K562 (cell line): ENCODE results near the gene NF1. TPM values are rescaled to one million over a fixed set of nuclear protein-coding genes. Genes with fewer than 3 reads are reported as not detected.

Experiments used
- ATAC-seq: fragments of 200-7000 bp; cut with Tn5 transposase; 3 replicates; pipeline ENCODE4 v1.9.1; 2020; ENCODE audit warnings: moderate library complexity
- BruUV-seq: library from RNA; stranded (reverse); fragments of 400-500 nt; replicated peaks from 2 replicates; lab custom pipeline; 2021; lab: Mats Ljungman, UMichigan
- CTCF ChIA-PET: fragments of 300-600 bp; formaldehyde crosslinking; extraction: SDS; loops from one replicate; lab custom pipeline; 2021; ENCODE audit warnings: low intra/inter-chr PET ratio; lab: Yijun Ruan, JAX
- POLR2A ChIA-PET: fragments of 300-600, 350-650 bp; sonication (Branson Sonifier 250); formaldehyde crosslinking; extraction: SDS; loops from one replicate; lab custom pipeline; 2021; ENCODE audit warnings: antibody characterized with exemption, inconsistent platforms; lab: Yijun Ruan, JAX
- DNase-seq, 4 experiments: peaks; one replicate each; pipeline versions ENCODE4 v3.0.0 to v3.0.0-alpha.2; 2011 to 2018; ENCODE audit warnings: low spot score in 3 of 4, mixed read lengths in 3 of 4; ENCODE audit errors: extremely low read depth in 1 of 4
- FAIRE-seq: peaks from 2 replicates; lab custom pipeline; 2011; peaks lifted over from hg19 to GRCh38; lab: Jason Lieb, UNC
- H2AFZ ChIP-seq: 2 replicates; pipeline ENCODE4 v1.6.0; 2011; ENCODE audit warnings: low read depth, low read length, control low read depth, inconsistent platforms
- H3K27ac ChIP-seq: fragments of 200-600 bp; 3 replicates; pipeline ENCODE4 v1.8.0; 2011; ENCODE audit warnings: low read depth, mild to moderate bottlenecking, control low read depth, inconsistent platforms, low read length, moderate library complexity, mixed read lengths; ENCODE audit errors: extremely low read depth
- H3K27me3 ChIP-seq, 2 experiments: fragments of 300-600 bp in 1 of 2; 2 replicates in 1 of 2; 3 replicates in 1 of 2; pipeline versions ENCODE4 v1.6.0 to v1.8.0; 2011; ENCODE audit warnings: inconsistent platforms in 2 of 2, low read length in 2 of 2, mild to moderate bottlenecking in 1 of 2, mixed read lengths in 1 of 2, moderate library complexity in 1 of 2; ENCODE audit not compliant: control insufficient read depth in 2 of 2, insufficient read depth in 2 of 2
- H3K36me3 ChIP-seq: fragments of 300-600 bp; 3 replicates; pipeline ENCODE4 v1.8.0; 2011; ENCODE audit warnings: mild to moderate bottlenecking, low read length, inconsistent platforms; ENCODE audit not compliant: control insufficient read depth, insufficient read depth
- H3K4me1 ChIP-seq, 2 experiments: fragments of 200-600 bp in 1 of 2; replicated peaks in 1 of 2; 2 replicates in 1 of 2; 3 replicates in 1 of 2; pipeline versions ENCODE4 v1.5.1 to v1.8.0; 2011; ENCODE audit warnings: inconsistent platforms in 2 of 2, low read length in 2 of 2, mild to moderate bottlenecking in 1 of 2, mixed read lengths in 1 of 2, moderate library complexity in 1 of 2; ENCODE audit not compliant: control insufficient read depth in 2 of 2, insufficient read depth in 2 of 2
- H3K4me2 ChIP-seq: 2 replicates; pipeline ENCODE4 v1.6.1; 2011; ENCODE audit warnings: low read length, control low read depth, inconsistent platforms, mixed read lengths; ENCODE audit not compliant: insufficient read depth
- H3K4me3 ChIP-seq: fragments of 200-600 bp; sonication (generic), shearing (Covaris generic); 2 replicates; pipeline ENCODE4 v1.5.1; 2016; ENCODE audit warnings: control low read depth, inconsistent platforms
- H3K79me2 ChIP-seq: fragments of 200-600 bp; 3 replicates; pipeline ENCODE4 v1.8.0; 2011; ENCODE audit warnings: low read length, inconsistent platforms; ENCODE audit not compliant: control insufficient read depth, insufficient read depth
- H3K9ac ChIP-seq, 2 experiments: 2 replicates each; pipeline versions ENCODE4 v1.6.0 to v1.6.1; 2011; ENCODE audit warnings: low read depth in 2 of 2, low read length in 2 of 2, control low read depth in 1 of 2, inconsistent platforms in 1 of 2, mild to moderate bottlenecking in 1 of 2, mixed read lengths in 1 of 2; ENCODE audit not compliant: insufficient read depth in 1 of 2
- H3K9me1 ChIP-seq: one replicate; pipeline ENCODE4 v1.6.0; 2011; ENCODE audit warnings: inconsistent platforms, mild to moderate bottlenecking, low read length, moderate library complexity; ENCODE audit not compliant: control insufficient read depth, insufficient read depth
- H3K9me3 ChIP-seq: replicated peaks from 2 replicates; pipeline ENCODE4 v1.5.1; 2011; ENCODE audit warnings: low read depth, low read length, inconsistent platforms; ENCODE audit not compliant: control insufficient read depth, insufficient read depth
- H4K20me1 ChIP-seq: replicated peaks from 2 replicates; pipeline ENCODE4 v1.6.1; 2011; ENCODE audit warnings: low read length, inconsistent platforms, mixed read lengths; ENCODE audit not compliant: control insufficient read depth, insufficient read depth
- CBX3 ChIP-seq, 2 experiments: IDR thresholded peaks; 1 replicate in 1 of 2; 2 replicates in 1 of 2; pipeline ENCODE4 v1.6.1; 2012; ENCODE audit warnings: inconsistent platforms in 2 of 2, low read length in 2 of 2, borderline replicate concordance in 1 of 2, control low read depth in 1 of 2
- MEIS2 ChIP-seq: fragments of 450-650 bp; IDR thresholded peaks from 2 replicates; pipeline ENCODE4 v1.6.1; 2014; ENCODE audit warnings: mild to moderate bottlenecking; ENCODE audit not compliant: partially characterized antibody
- NBN ChIP-seq: fragments of 450-650 bp; IDR thresholded peaks from 2 replicates; pipeline ENCODE4 v1.6.1; 2016; ENCODE audit warnings: low read depth, mild to moderate bottlenecking
- NFIX ChIP-seq: fragments of 250-450 bp; sonication (Bioruptor Pico); IDR thresholded peaks from 2 replicates; pipeline ENCODE4 v1.4.0; 2020; ENCODE audit warnings: low read depth, mild to moderate bottlenecking, moderate library complexity
- PPARD ChIP-seq: fragments of 250-450 bp; sonication (Bioruptor Pico); IDR thresholded peaks from 2 replicates; pipeline ENCODE4 v1.8.0; 2022; ENCODE audit warnings: inconsistent platforms, mild to moderate bottlenecking, moderate library complexity
- STAT5A ChIP-seq: IDR thresholded peaks from 2 replicates; pipeline ENCODE4 v1.6.1; 2012; ENCODE audit warnings: low read length, inconsistent platforms, borderline replicate concordance
- WGBS: fragments of 100-300 bp; shearing (Covaris generic); methylation state at CpG from one replicate; pipeline ENCODE4 v1.1.6; 2016; ENCODE audit warnings: low coverage, mixed read lengths; ENCODE audit not compliant: insufficient coverage; ENCODE audit errors: missing lambda C conversion rate; 5-methylcytosine and 5-hydroxymethylcytosine counted together
- in situ Hi-C: fragments of 300-500 bp; cut with MboI; formaldehyde crosslinking; loops from 4 replicates; pipeline ENCODE4 v1.15.0; 2018; ENCODE audit warnings: inconsistent platforms, mixed read lengths
- intact Hi-C: fragments of 100-400 bp; cut with micrococcal nuclease; formaldehyde crosslinking; loops from 2 replicates; pipeline ENCODE4 v1.14.2; 2022
- polyA plus RNA-seq, 8 experiments: library from polyadenylated mRNA; depleted of rRNA in 4 of 8; stranded (reverse) in 5 of 8; unstranded in 3 of 8; fragments of >200 nt; fragmentation: Nextera tagmentation in 2 of 8; fragmentation: Illumina TruSeq in 1 of 8; extraction: Ambion mirVana in 2 of 8; extraction: Trizol in 1 of 8; gene quantifications; 2 replicates each; pipeline versions ENCODE4 v1.2.1 to v1.2.3, GENCODE V29; 2011 to 2014; ENCODE audit warnings: inconsistent platforms in 1 of 8, missing spikeins in 1 of 8
- total RNA-seq, 7 experiments: library from RNA; depleted of rRNA in 6 of 7; stranded (reverse); fragments of >200 nt in 6 of 7; fragmentation: Illumina TruSeq in 2 of 7; extraction: Trizol in 2 of 7; gene quantifications; 2 replicates each; pipeline versions ENCODE4 v1.2.1 to v1.2.3, GENCODE V29; 2011 to 2021; ENCODE audit warnings: low replicate concordance in 1 of 7

The NF1 gene
- total and polyA plus RNA-seq, 9 of the 15 experiments (the other 6 are each of a cell fraction or from before 2014, with no cell fraction given) = 3.4 to 41.9 (median 24.3) TPM

GRCh38 chr17:31307640-31308039, 212.9 kb downstream of the NF1 start:
- Histone ChIP-seq H3K79me2 (peaks cover 5% of the 10 kb centered on the region; the same call in 2 of the 3 replicates), H3K36me3 (no peaks in the 10 kb centered on the region), H3K27me3 (no peaks in the 10 kb centered on the region), H3K4me2 (no peak overlapping the region), H3K27ac (no peak overlapping the region; the same call in 2 of the 3 replicates), H3K9me1 (no peaks in the 10 kb centered on the region), H4K20me1 (peaks cover 7% of the 10 kb centered on the region; the same call in 1 of the 2 replicates), H2AFZ (no peak overlapping the region), H3K9ac (no peak overlapping the region), H3K4me1 (peaks cover 12% of the 10 kb centered on the region in 2 experiments; a peak in 4 of 5 replicates), H3K9me3 (no peaks in the 10 kb centered on the region), H3K4me3 (no peak overlapping the region)
- in situ Hi-C loops (no loop called here), intact Hi-C loops (no loop called here)
- no TSS peak for BruUV-seq
- TF ChIP-seq STAT5A (no peak), PPARD (no peak), MEIS2 (no peak), NFIX (CRISPR knock-in tag) (no peak), CBX3 (IDR thresholded peaks at IDR 0.05; ENCODE audit: borderline replicate concordance in 1 of 2, low read length in 2 of 2) (no peak), NBN (no peak)
- no peak for DNase-seq
- ATAC-seq = no peak
- FAIRE-seq = no peak
- CTCF ChIA-PET = no interaction called here
- POLR2A ChIA-PET = no interaction called here
- 60% methylated on average over 1 of the region's 1 CpG for WGBS
